ENCODE measurements around the gene NELFCD.

Gene NELFCD

DNA sequence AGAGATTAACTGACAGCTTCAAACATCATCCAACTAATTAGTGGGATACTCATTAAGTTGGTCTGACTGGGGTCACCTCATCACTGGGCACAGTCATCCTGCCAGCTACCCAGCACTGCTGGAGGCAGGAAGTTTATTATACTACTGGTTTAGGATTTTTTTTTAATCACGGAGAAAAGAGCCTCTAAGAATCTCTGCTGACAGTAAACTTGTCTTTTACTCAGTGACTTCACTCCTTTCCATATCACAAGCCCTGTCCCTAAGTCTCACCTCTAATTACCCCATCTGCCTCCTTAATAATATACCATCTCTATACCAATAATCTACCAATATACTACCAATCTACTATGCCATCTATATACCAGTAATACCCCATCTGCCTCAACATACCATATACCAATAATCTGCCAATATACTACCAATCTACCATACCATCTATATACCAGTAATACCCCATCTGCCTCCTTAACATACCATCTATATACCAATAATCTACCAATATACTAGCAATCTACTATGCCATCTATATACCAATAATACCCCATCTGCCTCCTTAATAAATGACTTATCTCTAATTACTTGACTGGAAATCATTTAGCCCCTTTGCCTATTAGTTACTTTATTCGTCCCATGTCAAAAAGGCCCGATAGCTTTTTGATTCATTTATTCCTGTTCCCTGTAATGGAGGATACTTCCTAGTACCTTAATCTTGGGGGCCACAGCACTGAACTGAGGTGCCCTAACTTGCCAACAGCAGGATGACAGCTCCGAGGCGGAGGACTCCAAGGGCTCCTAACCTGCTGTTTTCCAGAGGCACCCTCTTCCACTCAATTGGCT lies 46.1 kb downstream of the NELFCD start:
- no peak for TF ChIP-seq CTCF (IDR thresholded peaks at IDR 0.05; ENCODE audit: insufficient read depth, low read depth, low read length, missing control alignments)
- no peak overlapping the region for H3K4me3 ChIP-seq (ENCODE audit: low read depth, low read length)
- no peak for DNase-seq (ENCODE audit: low read depth)

GRCh38 chr20:59027741-59028320 lies 46.8 kb downstream of the NELFCD start:
- no peak for DNase-seq (ENCODE audit: low read depth)
- TF ChIP-seq CTCF (IDR thresholded peaks at IDR 0.05; ENCODE audit: insufficient read depth, low read depth, low read length, missing control alignments) = no peak
- no peak overlapping the region for H3K4me3 ChIP-seq (ENCODE audit: low read depth, low read length)

GRCh38 chr20:59028812-59029211 lies 47.8 kb downstream of the NELFCD start:
- DNase-seq (ENCODE audit: low read depth) = no peak

GRCh38 chr20:59030911-59031563 lies 50.0 kb downstream of the NELFCD start:
- DNase-seq (ENCODE audit: low read depth) = no peak
- TF ChIP-seq CTCF (IDR thresholded peaks at IDR 0.05; ENCODE audit: insufficient read depth, low read depth, low read length, missing control alignments) = no peak
- peak overlapping the region; percentile 85 for H3K4me3 ChIP-seq (ENCODE audit: low read depth, low read length)

More at GRCh38 chr20:59028812-59029211, 47.8 kb downstream of the NELFCD start:
- no peak for TF ChIP-seq CTCF (IDR thresholded peaks at IDR 0.05; ENCODE audit: insufficient read depth, low read depth, low read length, missing control alignments)
- H3K4me3 ChIP-seq (ENCODE audit: low read depth, low read length) = peak overlapping the region; percentile 24; the same call in 1 of the 2 replicates

DNA sequence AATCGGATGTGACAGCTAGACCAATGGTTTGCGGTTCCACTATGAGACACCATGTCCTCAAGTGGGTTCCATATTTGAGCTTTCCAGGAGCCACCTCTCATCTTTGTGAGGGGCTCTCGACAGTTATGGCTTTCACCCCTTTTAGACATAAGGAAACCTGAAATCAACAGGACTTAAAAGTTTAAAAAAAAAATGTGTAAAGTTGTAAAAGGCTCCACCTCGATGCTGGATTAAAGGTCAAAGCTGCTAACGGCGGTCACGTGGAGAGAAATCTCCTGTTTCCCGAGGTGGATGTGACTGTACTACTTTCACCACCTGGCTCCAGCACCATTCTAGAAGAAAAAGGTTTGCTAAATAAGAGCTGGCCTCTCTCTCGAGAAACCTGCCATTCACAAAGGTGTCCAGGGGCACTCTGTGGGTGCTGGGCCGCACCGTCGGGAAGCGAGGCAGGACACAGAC lies 50.5 kb downstream of the NELFCD start:
- TF ChIP-seq CTCF (IDR thresholded peaks at IDR 0.05; ENCODE audit: insufficient read depth, low read depth, low read length, missing control alignments) = no peak
- H3K4me3 ChIP-seq (ENCODE audit: low read depth, low read length) = peak overlapping the region; percentile 85
- DNase-seq (ENCODE audit: low read depth) = peak; percentile 52

- peak; percentile 98 for DNase-seq (ENCODE audit: low read depth)
- TF ChIP-seq CTCF (IDR thresholded peaks at IDR 0.05; ENCODE audit: insufficient read depth, low read depth, low read length, missing control alignments) = no peak
- peak within 1 kb of the TSS; percentile 85 for H3K4me3 ChIP-seq (ENCODE audit: low read depth, low read length)
Measured at GRCh38 chr20:59032023-59032712, 51.1 kb downstream of the NELFCD start, which contains the start of gene ATP5F1E. Gene ATP5F1E (minus strand): TSS chr20:59032335. CDS start chr20:59032251, 84 bp downstream.
